Measurements from ENCODE around the gene NCBP1.

Gene NCBP1

DNA sequence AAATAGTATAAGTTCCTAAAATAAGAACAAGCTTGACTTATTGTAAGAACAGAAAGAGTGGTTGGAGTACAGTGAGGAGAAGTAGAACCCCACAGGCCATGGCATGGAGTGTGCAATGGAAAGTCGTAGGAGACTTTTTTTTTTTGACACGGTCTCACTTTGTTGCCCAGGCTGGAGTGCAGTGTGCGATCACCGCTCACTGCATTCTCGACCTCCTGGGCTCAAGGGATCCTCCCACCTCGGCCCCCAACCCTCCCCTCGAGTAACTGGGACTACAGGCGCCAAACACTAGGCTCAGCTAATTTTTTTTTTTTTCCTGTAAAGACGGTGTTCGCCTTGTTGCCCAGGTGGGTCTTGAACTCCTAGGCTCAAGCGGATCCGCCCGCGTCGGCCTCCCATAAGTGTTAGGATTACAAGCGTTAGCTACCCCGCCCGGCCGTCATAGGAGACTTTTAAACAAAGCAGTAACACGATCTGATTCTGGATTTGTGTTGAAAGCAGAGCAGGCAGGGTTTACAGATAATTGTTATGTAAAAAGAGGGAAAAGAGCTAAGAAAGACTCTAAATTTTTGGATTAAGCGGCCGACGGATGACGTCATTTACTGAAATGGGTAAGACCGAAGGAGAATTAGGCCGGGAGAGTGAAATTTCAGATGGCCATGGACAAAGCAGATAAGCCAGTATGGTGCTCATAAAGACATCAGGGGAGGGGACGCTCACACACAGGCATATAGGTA is 1.2 kb upstream of the NCBP1 start:
- POLR2A ChIA-PET = interaction anchor here (0.6 to 1.0 kb wide), 4 partner anchors 14 to 225 kb away, joined by 3 read pairs; partner anchors contain the start of gene TMOD1
- DNase-seq (ENCODE audit: extremely low spot score) = no peak
- CTCF ChIA-PET = interaction anchor here (1.0 to 7.6 kb wide), 10 partner anchors 10 to 221 kb away, joined by 3 to 88 read pairs (median 6); partner anchors contain the start of genes TDRD7 and TMOD1
- TF ChIP-seq, protein P1, sequence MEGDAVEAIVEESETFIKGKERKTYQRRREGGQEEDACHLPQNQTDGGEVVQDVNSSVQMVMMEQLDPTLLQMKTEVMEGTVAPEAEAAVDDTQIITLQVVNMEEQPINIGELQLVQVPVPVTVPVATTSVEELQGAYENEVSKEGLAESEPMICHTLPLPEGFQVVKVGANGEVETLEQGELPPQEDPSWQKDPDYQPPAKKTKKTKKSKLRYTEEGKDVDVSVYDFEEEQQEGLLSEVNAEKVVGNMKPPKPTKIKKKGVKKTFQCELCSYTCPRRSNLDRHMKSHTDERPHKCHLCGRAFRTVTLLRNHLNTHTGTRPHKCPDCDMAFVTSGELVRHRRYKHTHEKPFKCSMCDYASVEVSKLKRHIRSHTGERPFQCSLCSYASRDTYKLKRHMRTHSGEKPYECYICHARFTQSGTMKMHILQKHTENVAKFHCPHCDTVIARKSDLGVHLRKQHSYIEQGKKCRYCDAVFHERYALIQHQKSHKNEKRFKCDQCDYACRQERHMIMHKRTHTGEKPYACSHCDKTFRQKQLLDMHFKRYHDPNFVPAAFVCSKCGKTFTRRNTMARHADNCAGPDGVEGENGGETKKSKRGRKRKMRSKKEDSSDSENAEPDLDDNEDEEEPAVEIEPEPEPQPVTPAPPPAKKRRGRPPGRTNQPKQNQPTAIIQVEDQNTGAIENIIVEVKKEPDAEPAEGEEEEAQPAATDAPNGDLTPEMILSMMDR (IDR thresholded peaks at IDR 0.05; ENCODE audit: control extremely low read depth, extremely low read depth, low read depth, missing control alignments) = no peak

DNA sequence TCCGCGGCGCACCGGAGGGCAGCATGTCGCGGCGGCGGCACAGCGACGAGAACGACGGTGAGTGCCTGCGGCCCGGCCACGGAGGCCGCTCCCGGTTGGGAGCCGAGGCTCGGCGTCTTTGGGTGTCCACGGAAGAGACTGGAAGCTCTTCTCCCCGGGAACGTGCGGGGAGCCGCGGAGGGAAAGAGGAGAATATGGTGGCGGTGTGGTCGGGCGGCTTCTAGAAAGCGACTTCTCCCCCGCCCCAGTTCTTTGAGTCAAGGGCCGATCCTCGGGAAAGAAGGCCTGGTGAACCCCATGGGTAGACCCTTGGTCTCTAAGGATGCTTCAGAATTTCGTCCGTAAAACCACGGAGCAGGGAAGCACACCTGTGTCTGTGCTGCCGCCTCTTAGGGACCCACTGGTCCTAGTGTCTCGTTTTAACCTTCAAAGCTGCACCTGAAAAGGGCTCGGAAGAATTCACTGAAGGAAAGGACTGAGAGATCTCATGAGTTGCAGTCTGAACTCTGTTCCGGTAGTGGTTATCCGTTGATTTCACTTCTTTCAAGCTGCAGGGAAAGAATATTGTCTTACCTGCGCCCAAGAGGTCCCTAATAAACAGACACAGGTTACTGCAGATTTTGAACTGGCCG is 354 bp downstream of the NCBP1 start:
- DNase-seq (ENCODE audit: extremely low spot score) = peak; percentile 16
- TF ChIP-seq, protein P1 (IDR thresholded peaks at IDR 0.05; ENCODE audit: control extremely low read depth, extremely low read depth, low read depth, missing control alignments) = no peak
- ChIA-PET CTCF (interaction anchor here (0.7 to 7.6 kb wide), 9 partner anchors 11 to 165 kb away, joined by 3 to 88 read pairs (median 6); partner anchors contain the start of gene TMOD1), POLR2A (interaction anchor here (0.6 to 1.2 kb wide), 4 partner anchors 12 to 289 kb away, joined by 3 to 5 read pairs (median 4); partner anchors contain the start of gene TRMO)

DNA sequence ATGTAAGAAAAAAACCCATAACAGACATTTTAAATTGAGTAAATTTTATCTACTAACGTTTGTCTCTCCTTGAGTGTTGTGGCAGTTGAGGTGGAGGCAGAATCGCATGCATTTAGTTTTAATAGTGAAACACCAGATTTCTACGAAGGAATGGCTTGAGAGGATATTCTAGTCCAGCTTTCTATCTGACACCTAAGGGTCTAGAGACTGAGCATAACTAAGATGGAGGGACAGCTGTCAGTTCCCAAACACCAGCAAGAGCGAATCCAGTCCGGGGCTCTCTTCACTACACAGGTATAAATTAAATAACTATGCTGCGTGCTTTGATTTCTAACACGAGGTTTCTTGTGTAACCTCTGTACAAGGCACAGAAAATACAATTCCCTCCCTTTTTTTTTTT is 1.4 kb downstream of the NCBP1 start:
- TF ChIP-seq, protein P1 (IDR thresholded peaks at IDR 0.05; ENCODE audit: control extremely low read depth, extremely low read depth, low read depth, missing control alignments) = no peak
- CTCF ChIA-PET = interaction anchor here (1.1 to 1.6 kb wide), 2 partner anchors 26 to 166 kb away, joined by 3 to 4 read pairs; no protein-coding TSS in a partner anchor
- DNase-seq (ENCODE audit: extremely low spot score) = no peak
- POLR2A ChIA-PET = no interaction called here

DNA sequence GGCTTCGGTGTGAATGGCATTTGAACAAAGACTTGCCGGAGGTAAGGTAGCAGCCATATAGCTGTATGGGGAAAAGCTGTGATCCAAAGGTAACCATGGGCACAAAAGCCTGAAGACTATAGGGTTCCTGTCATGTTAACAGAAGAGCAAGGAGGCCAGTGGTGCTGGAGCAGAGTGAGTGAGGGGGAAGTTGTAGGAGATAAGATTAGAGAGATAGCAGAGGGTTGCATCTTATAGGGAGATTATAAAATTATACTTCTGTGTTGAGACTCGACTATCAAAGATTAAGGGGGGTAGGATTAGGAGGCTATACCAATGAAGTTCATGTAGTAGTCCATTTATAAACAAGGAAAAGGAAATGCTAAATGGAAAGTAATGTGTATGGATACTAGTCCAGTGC is 3.3 kb downstream of the NCBP1 start:
- ChIA-PET CTCF (interaction anchor here (0.8 to 1.7 kb wide), 4 partner anchors 9 to 157 kb away, joined by 3 to 5 read pairs (median 4); no protein-coding TSS in a partner anchor), POLR2A (no interaction called here)
- TF ChIP-seq, protein P1 (IDR thresholded peaks at IDR 0.05; ENCODE audit: control extremely low read depth, extremely low read depth, low read depth, missing control alignments) = no peak
- no peak for DNase-seq (ENCODE audit: extremely low spot score)

DNA sequence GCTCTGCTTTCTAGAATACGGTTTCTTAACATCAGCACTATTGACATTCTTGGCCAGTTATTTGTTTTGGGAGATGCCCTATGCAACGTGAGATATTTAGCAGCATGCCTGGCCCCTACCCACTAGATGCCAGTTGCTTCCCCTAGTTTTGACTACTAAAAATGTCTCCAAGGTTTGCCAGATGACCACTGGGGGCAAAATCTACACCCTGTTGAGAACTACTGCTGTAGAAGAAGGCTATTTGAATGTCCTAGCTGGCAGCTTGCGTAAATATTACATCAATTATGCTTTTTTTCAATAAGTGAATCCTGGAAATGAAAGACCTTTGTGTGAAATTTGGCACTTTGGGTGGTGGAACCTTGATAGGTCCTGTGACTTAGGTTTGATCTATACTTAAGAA is 5.0 kb downstream of the NCBP1 start:
- ChIA-PET CTCF (interaction anchor here (1.0 to 4.1 kb wide), 8 partner anchors 11 to 176 kb away, joined by 3 to 20 read pairs (median 4); no protein-coding TSS in a partner anchor), POLR2A (no interaction called here)
- DNase-seq (ENCODE audit: extremely low spot score) = no peak
- TF ChIP-seq, protein P1 (IDR thresholded peaks at IDR 0.05; ENCODE audit: control extremely low read depth, extremely low read depth, low read depth, missing control alignments) = no peak

DNA sequence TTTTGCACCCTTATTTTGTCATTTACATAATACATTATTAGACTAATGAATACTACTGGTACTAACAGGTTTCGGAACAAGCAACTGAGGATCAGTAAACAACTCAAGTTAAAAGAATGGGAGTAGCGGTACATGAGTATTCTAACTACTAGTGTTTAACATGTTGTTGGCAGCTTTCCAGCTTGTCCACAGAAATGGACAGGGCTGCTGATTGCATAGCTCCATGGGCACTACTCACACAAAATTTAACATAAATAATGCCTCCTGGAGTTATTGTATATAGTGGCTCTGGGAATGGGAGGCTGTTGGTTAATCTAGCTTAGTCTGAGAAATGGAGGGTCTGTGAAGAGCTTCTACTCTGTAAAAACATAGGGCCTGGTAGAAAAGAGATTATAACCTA is 6.7 kb downstream of the NCBP1 start:
- POLR2A ChIA-PET = no interaction called here
- TF ChIP-seq, protein P1 (IDR thresholded peaks at IDR 0.05; ENCODE audit: control extremely low read depth, extremely low read depth, low read depth, missing control alignments) = no peak
- no peak for DNase-seq (ENCODE audit: extremely low spot score)
- CTCF ChIA-PET = interaction anchor here (1.5 to 4.1 kb wide), 6 partner anchors 18 to 213 kb away, joined by 3 to 20 read pairs (median 6); no protein-coding TSS in a partner anchor
